Calu3 (cell line): Measurements from ENCODE around the gene GABARAPL2. TPM values are rescaled to one million over a fixed set of nuclear protein-coding genes. Genes with fewer than 3 reads are reported as not detected.

Experiments
- BruUV-seq: library from RNA; stranded (reverse); fragments of 400-500 nt; replicated peaks from 2 replicates; lab custom pipeline; 2021; lab: Mats Ljungman, UMichigan
- CTCF ChIA-PET: fragments of 300-600 bp; sonication (Branson Sonifier 250); formaldehyde crosslinking; loops from one replicate; lab custom pipeline; 2022; ENCODE audit warnings: antibody characterized with exemption; lab: Charles Lee
- DNase-seq: peaks from one replicate; pipeline ENCODE4 v3.0.0; 2022
- H3K27ac Mint-ChIP-seq: one replicate; pipeline ENCODE4 v1.8.0; 2022; ENCODE audit warnings: mixed read lengths; ENCODE audit not compliant: unreplicated experiment
- H3K27me3 Mint-ChIP-seq: one replicate; pipeline ENCODE4 v1.8.0; 2022; ENCODE audit warnings: mixed read lengths; ENCODE audit not compliant: unreplicated experiment
- H3K36me3 Mint-ChIP-seq: one replicate; pipeline ENCODE4 v1.8.0; 2022; ENCODE audit warnings: mild to moderate bottlenecking, moderate library complexity, mixed read lengths; ENCODE audit not compliant: insufficient read depth, unreplicated experiment
- H3K4me1 Mint-ChIP-seq: one replicate; pipeline ENCODE4 v1.8.0; 2022; ENCODE audit warnings: mild to moderate bottlenecking, low read depth, mixed read lengths; ENCODE audit not compliant: unreplicated experiment
- H3K4me3 Mint-ChIP-seq: one replicate; pipeline ENCODE4 v1.8.0; 2022; ENCODE audit warnings: mild to moderate bottlenecking, low read depth, moderate library complexity, mixed read lengths; ENCODE audit not compliant: unreplicated experiment
- H3K9me3 Mint-ChIP-seq: one replicate; pipeline ENCODE4 v1.8.0; 2022; ENCODE audit warnings: low read depth, mixed read lengths; ENCODE audit not compliant: unreplicated experiment
- CTCF ChIP-seq: fragments of 200-600 bp; IDR thresholded peaks from one replicate; pipeline ENCODE4 v1.8.0; 2022; ENCODE audit warnings: antibody characterized with exemption; ENCODE audit not compliant: unreplicated experiment
- intact Hi-C: fragments of 100-400 bp; cut with micrococcal nuclease; formaldehyde crosslinking; loops from one replicate; pipeline ENCODE4 v1.10.0; 2022; ENCODE audit not compliant: unreplicated experiment
- total RNA-seq: library from RNA; stranded (reverse); gene quantifications from 2 replicates; pipeline ENCODE4 v1.2.3, GENCODE V29; 2022

The GABARAPL2 gene
- total RNA-seq, 1 experiment from 2014 or later = 112 TPM

DNA sequence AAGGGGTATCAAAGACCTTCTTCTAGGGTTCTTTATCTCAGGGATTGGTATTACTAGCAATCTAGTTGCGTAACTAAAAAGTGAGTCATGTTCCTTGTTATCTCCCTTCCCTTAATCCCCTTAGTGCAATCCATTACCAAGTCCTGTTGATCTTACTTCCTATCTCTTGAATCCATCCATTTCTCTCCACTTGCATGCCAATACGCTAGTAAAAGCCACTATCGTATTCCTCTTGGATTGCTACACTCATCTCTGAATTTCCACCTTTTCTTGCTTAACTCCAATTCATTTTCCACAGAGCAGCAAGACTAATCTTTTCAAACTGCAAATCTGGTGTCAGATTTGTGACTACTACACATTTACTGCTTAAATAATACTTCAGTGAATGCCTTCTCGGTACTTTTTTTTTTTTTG is 58.7 kb downstream of the GABARAPL2 start:
- no peaks in the 10 kb centered on the region for H3K27me3 Mint-ChIP-seq
- intact Hi-C loops = loop anchor here (5.0 kb wide), 1 partner anchor 163 kb away; the partner anchor contains the start of gene TMEM170A
- no TSS peak for BruUV-seq
- TF ChIP-seq CTCF = no peak
- no peaks in the 10 kb centered on the region for H3K9me3 Mint-ChIP-seq
- DNase-seq = no peak
- peaks cover 16% of the 10 kb centered on the region for H3K4me1 Mint-ChIP-seq
- no peak overlapping the region for H3K4me3 Mint-ChIP-seq
- CTCF ChIA-PET = no interaction called here
- peaks cover 72% of the 10 kb centered on the region for H3K36me3 Mint-ChIP-seq
- H3K27ac Mint-ChIP-seq = peak overlapping the region; percentile 47

GRCh38 chr16:75626806-75627205 is 60.6 kb downstream of the GABARAPL2 start:
- Mint-ChIP-seq H3K27me3 (no peaks in the 10 kb centered on the region), H3K9me3 (no peaks in the 10 kb centered on the region), H3K4me1 (peaks cover 16% of the 10 kb centered on the region), H3K4me3 (no peak overlapping the region), H3K36me3 (peaks cover 69% of the 10 kb centered on the region), H3K27ac (no peak overlapping the region)
- no TSS peak for BruUV-seq
- no peak for DNase-seq
- intact Hi-C loops = no loop called here
- TF ChIP-seq CTCF = no peak
- CTCF ChIA-PET = no interaction called here

Other genes with a start within 250 kb of the GABARAPL2 start
- 64.1 and 70.9 TPM in 2 replicates for gene CFDP1, start 132.9 kb upstream of the GABARAPL2 start, total RNA-seq
- 48.4 and 52.5 TPM in 2 replicates for gene TMEM170A, start 101.7 kb upstream of the GABARAPL2 start, total RNA-seq
- 3.3 and 4.3 TPM in 2 replicates for gene CHST6, start 70.9 kb upstream of the GABARAPL2 start, total RNA-seq
- 0.42 and 0.64 TPM in 2 replicates for gene CHST5, start 30.3 kb upstream of the GABARAPL2 start, total RNA-seq
- 17.6 and 23.8 TPM in 2 replicates for gene TMEM231, start 10.1 kb upstream of the GABARAPL2 start, total RNA-seq
- 90.4 and 111 TPM in 2 replicates for gene ADAT1, start 56.9 kb downstream of the GABARAPL2 start, total RNA-seq
- 198 and 207 TPM in 2 replicates for gene KARS1, start 81.3 kb downstream of the GABARAPL2 start, total RNA-seq
- 45.3 and 48.3 TPM in 2 replicates for gene TERF2IP, start 81.4 kb downstream of the GABARAPL2 start, total RNA-seq
- not detected in 2 replicates for gene CPHXL2, start 110.6 kb downstream of the GABARAPL2 start, total RNA-seq
- not detected in 2 replicates for gene DUXB, start 135.1 kb downstream of the GABARAPL2 start, total RNA-seq
- not detected in 2 replicates for gene CPHXL, start 160.1 kb downstream of the GABARAPL2 start, total RNA-seq